Large intestine (tissue), 3 donors: Measurements from ENCODE around the gene PIK3C2B. TPM values are rescaled to one million over a fixed set of nuclear protein-coding genes. Genes with fewer than 3 reads are reported as not detected.

ENCODE experiments used
- DNase-seq, 2 donors: peaks; one replicate each; pipeline versions ENCODE4 v3.0.0 to v3.0.0-alpha.2; 2013
- H3K27ac ChIP-seq: one replicate; pipeline ENCODE4 v1.5.1; 2013; ENCODE audit warnings: low read length
- H3K27me3 ChIP-seq: 2 replicates; pipeline ENCODE4 v1.6.1; 2013; ENCODE audit warnings: low read length; ENCODE audit not compliant: control insufficient read depth, insufficient read depth
- H3K36me3 ChIP-seq: 2 replicates; pipeline ENCODE4 v1.6.1; 2013; ENCODE audit warnings: low read length; ENCODE audit not compliant: control insufficient read depth, insufficient read depth
- H3K4me1 ChIP-seq: one replicate; pipeline ENCODE4 v1.6.1; 2013; ENCODE audit warnings: low read length; ENCODE audit not compliant: control insufficient read depth, insufficient read depth
- H3K4me3 ChIP-seq: one replicate; pipeline ENCODE4 v1.5.1; 2013; ENCODE audit warnings: low read length
- H3K9me3 ChIP-seq: one replicate; pipeline ENCODE4 v1.6.1; 2013; ENCODE audit warnings: mild to moderate bottlenecking, low read depth, low read length, moderate library complexity; ENCODE audit not compliant: control insufficient read depth
- WGBS: methylation state at CpG from one replicate; pipeline ENCODE4 v1.1.5; 2013; ENCODE audit warnings: low lambda C conversion rate; ENCODE audit not compliant: insufficient coverage; 5-methylcytosine and 5-hydroxymethylcytosine counted together
- polyA plus RNA-seq: library from polyadenylated mRNA; unstranded; fragments of 120-200 nt; gene quantifications from one replicate; pipeline ENCODE4 v1.2.1, GENCODE V29; 2013

The PIK3C2B gene
- polyA plus RNA-seq, 1 donor = 26.3 TPM

DNA sequence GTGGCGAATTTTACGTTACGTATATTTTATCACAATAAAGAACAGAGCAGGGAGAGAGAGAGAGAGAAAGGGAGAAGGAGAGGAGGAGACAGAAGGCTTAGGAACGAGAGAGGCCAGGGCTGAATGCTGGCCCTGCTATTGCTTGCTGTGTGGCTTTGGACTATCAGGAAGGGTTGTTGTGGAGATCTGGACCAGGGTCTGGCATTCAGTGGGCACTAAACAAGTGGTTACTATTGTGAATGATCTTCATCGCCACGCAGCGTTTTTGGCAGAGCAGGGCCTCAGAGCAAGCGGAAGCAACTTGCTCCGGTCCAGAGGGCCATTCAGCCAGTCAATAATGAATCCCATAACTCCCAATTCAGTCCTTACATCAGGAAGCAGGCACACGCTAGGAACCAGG lies 26.4 kb downstream of the PIK3C2B start:
- Histone ChIP-seq H3K36me3 (peaks cover 55% of the 10 kb centered on the region), H3K4me1 (peaks cover 5% of the 10 kb centered on the region), H3K27me3 (no peaks in the 10 kb centered on the region), H3K27ac (no peak overlapping the region), H3K4me3 (no peak overlapping the region), H3K9me3 (no peaks in the 10 kb centered on the region)
- DNase-seq = no peak
- WGBS = 94% methylated on average over 4 of the region's 10 CpGs

DNA sequence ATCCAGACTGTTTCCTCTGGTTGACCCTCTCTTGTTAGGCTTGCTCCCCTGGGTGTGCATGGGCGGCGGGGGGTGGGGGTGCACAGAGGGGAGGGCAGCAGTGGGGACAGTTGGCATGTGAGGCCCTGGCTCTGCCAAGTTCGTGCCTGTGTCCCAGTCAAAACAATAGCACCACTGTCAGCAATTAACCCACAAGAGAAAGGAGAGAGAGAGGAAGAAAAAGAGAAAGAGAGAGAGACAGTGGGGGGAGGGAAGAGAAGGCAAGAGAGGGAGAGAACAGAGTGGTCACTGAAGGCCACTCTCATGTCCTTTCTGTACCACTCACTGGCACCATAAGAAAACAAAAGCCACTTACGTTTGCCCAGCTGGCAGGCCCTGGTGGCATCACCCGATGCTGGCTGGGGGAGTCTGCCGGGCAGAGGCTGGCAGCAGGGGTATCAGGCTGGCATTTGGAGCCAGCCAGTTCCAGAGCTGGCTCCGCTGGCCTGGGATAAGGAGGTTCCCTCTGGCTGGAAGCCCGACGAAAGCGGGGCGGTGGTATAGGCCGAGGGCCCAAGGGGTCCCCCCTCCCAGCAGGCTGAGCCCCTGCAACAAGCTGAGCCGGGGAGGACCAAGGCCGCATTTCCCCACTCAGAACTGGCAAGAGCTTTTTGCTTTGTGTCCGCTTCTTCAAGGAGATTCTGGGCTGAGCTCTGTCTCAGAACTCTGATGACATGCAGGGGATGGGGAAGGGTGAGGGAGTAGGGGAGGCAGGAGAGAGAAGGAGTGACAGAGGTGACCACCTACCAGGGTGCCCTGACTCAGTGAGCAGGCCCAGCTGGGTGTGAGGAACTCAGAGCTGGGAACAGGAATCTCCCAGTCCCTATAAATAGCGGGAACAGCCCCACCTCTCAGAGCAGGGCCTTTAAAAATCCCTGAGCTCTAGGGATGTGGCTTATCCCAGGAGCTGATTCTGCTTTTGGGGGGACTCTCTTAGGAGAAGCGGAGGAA lies 27.9 kb downstream of the PIK3C2B start:
- H3K27me3 ChIP-seq = no peaks in the 10 kb centered on the region
- DNase-seq = no peak
- no peaks in the 10 kb centered on the region for H3K9me3 ChIP-seq
- H3K36me3 ChIP-seq = peaks cover 70% of the 10 kb centered on the region
- no peak overlapping the region for H3K4me3 ChIP-seq
- H3K4me1 ChIP-seq = peaks cover 5% of the 10 kb centered on the region
- WGBS = no CpG with 5 or more reads among the region's 17 CpGs
- no peak overlapping the region for H3K27ac ChIP-seq

DNA sequence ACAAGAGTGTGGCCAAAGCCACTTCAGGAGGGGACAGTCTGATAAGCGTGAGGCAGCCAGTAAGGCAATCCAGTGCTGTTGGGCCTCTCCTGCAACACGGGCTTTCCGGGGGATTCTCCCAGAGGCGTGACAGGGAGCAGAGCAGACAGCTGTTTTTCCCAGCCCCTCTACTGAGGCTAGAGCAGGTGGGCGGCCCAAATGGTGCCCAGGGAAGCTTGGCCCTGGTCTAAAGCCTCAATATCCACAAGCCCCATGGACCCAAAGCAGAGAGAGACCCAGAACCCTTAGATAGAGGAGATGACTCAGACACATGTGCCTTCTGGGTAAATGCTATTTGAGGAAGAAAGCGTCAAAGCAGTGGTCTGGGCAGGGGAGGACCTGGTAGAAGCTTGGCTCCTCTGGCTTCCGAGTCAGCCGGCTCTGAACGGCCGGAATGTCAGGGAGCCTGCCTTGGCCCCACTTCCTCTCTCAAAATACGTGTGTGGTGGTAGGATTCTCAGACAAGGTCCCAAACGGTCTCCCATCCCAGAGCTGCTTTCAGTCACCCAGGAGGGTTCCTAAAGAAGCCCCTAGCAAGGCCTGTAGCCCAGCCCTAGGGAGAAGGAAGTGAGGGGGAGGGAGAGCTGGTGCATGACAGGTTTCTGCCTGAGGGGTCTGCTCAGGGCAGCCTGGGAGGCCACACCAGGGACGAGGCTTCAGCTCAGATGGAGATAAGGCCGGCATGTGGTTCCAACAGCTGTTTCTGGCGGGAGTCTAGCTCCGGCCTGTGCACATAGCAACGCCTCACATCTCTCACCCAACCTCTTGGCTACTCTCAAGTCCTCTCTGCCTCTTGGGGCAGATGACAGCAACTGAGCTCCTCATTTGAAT lies 28.8 kb downstream of the PIK3C2B start:
- DNase-seq = no peak
- no peaks in the 10 kb centered on the region for H3K27me3 ChIP-seq
- no peaks in the 10 kb centered on the region for H3K9me3 ChIP-seq
- H3K4me1 ChIP-seq = peaks cover 5% of the 10 kb centered on the region
- peaks cover 80% of the 10 kb centered on the region for H3K36me3 ChIP-seq
- H3K27ac ChIP-seq = no peak overlapping the region
- no peak overlapping the region for H3K4me3 ChIP-seq
- no CpG with 5 or more reads among the region's 17 CpGs for WGBS

DNA sequence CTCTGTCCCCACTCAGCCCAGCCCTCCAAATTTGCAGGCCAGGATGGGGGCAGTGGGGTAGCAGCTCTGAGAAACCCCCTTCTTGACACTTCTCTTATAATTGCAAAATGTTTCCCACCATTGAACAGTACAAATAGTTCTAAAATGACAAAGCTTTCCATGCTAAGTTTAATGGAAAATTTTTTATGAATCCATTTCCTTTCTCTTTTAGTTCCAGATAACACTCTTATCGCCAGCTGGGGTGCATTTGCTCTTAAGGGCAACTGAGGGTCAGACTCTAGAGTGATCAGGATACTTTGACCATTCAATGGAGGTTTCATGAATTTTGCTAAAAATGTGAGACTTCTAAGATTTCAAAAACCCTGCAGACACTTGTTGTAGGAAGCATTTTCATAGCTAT lies 29.9 kb downstream of the PIK3C2B start:
- no peak overlapping the region for H3K4me3 ChIP-seq
- DNase-seq = no peak
- no peaks in the 10 kb centered on the region for H3K9me3 ChIP-seq
- H3K4me1 ChIP-seq = peaks cover 5% of the 10 kb centered on the region
- no peaks in the 10 kb centered on the region for H3K27me3 ChIP-seq
- H3K36me3 ChIP-seq = peaks cover 90% of the 10 kb centered on the region
- WGBS = 50% methylated on average over 1 of the region's 1 CpG
- H3K27ac ChIP-seq = no peak overlapping the region

DNA sequence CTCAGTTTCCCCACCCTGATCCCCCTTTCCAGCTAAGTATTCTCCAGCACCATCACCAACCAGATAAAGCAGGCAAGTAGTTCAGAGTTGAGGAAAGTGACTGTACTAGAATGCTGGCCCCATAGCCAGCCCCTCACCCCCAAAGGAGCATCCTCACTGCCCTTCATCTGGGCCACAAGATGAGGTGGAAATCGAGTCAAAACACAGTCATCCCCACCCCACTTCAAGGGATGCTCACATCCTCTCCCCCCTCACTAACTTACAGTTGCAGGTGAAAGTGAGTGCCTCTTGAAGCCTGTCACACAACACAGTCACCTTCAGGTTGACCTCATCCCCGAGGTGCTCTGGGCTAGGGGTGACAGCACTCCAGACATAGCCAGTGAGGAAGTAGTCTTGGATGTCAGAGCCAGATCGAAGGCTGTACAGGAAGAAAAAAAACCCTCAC lies 30.4 kb downstream of the PIK3C2B start:
- H3K4me3 ChIP-seq = no peak overlapping the region
- H3K36me3 ChIP-seq = peaks cover 90% of the 10 kb centered on the region
- no peak for DNase-seq
- no peaks in the 10 kb centered on the region for H3K9me3 ChIP-seq
- no CpG with 5 or more reads among the region's 3 CpGs for WGBS
- no peak overlapping the region for H3K27ac ChIP-seq
- H3K4me1 ChIP-seq = peaks cover 5% of the 10 kb centered on the region
- no peaks in the 10 kb centered on the region for H3K27me3 ChIP-seq

DNA sequence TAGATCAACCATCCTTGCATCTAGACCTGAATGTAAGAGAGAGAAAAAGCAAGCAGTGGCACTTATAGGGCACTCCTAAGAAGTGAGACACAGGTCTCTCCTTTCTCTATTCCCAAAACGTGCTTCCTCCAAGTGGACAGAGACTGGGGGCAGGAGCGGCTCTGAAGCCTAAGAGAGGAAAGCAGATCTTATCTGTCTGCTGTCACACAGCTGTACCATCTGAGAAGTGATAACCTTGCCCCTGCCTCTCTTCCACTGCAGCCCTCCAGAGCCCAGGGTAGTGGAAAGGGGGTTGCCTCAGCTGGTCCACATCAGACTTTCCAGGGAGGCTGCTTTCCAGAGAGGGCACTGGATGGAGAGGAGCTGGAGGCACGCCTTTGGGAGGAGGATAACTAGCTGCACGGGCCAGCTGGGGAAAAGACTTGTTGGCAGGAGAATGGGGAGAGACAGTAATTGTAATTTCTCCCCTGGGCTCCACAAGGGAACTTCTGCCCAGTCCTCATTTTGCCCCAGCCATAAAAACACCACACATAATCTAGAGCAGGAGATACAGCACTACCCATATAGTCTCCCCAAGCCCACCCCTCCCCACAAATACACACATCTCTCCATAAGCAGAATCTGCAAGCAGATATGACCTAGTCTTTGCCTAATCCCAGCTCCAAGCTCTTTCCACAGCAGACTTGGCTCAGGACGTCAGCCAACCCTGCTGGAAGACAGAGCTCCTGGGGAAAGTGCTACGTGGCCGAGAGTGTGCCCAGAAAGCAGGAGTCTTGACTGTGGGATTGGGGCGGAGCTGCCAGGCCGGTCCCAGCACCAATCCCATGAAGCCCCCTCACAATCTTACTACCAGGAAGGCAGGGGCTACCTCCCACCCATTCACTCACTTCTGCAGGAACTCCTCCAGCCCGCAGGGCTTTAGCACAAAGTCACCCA lies 31.2 kb downstream of the PIK3C2B start:
- Histone ChIP-seq H3K9me3 (no peaks in the 10 kb centered on the region), H3K27ac (no peak overlapping the region), H3K4me1 (peaks cover 5% of the 10 kb centered on the region), H3K27me3 (no peaks in the 10 kb centered on the region), H3K36me3 (peaks cover 87% of the 10 kb centered on the region), H3K4me3 (no peak overlapping the region)
- no peak for DNase-seq
- WGBS = no CpG with 5 or more reads among the region's 10 CpGs

GRCh38 chr1:204462229-204462561 lies 32.4 kb downstream of the PIK3C2B start:
- H3K36me3 ChIP-seq = peaks cover 92% of the 10 kb centered on the region
- no peak overlapping the region for H3K27ac ChIP-seq

DNA sequence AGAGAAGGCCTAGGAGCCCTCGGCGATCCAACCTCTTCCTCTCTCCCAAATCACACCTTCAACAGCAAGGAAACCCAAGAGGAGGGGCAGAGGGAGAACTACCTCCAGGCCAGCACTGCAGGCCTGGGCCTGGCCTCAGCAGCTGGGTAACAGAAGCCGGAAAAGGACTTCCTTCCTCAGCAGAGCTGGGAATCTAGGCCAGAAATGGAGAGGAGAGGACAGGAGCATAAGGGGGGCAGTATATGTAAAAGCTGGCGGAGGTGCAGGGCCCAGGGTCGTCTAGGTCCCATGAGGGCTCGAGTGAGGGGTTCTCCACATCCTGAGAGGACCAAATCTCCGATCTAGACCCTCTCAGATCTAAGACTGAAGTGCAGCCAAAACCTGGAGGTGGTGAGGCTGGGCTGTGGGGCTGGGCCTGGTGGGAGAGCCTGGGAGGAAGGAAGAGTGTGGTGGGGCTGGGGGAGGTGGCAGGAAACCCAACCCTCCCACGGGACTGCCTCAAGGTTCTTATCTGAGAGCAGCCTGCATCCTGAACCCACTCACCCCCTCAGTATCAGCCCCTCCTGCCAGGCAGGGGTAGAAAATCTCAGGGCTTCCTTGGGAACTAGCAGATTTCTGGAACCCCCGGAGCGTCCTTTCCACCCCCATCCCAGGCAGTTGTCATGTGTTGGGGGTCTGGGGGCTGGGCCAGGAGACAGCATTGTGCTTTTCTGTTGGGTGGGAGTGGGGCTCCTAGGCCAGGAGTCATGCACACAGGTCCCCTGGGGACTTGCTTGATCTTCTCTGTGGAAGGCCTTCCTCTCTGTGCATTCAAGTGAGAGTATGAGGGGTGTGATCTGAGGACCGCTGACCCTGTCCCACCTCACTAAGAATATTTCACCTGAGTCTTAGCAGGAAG lies 33.0 kb downstream of the PIK3C2B start:
- Histone ChIP-seq H3K9me3 (no peaks in the 10 kb centered on the region), H3K27ac (no peak overlapping the region), H3K4me3 (no peak overlapping the region), H3K27me3 (no peaks in the 10 kb centered on the region), H3K4me1 (peaks cover 5% of the 10 kb centered on the region), H3K36me3 (peaks cover 91% of the 10 kb centered on the region)
- no peak for DNase-seq
- WGBS = no CpG with 5 or more reads among the region's 11 CpGs

More at GRCh38 chr1:204462229-204462561, 32.4 kb downstream of the PIK3C2B start:
- Histone ChIP-seq H3K4me3 (no peak overlapping the region), H3K4me1 (peaks cover 5% of the 10 kb centered on the region), H3K9me3 (no peaks in the 10 kb centered on the region), H3K27me3 (no peaks in the 10 kb centered on the region)
- WGBS = no CpG with 5 or more reads among the region's 4 CpGs
- no peak for DNase-seq

- H3K36me3 ChIP-seq = peaks cover 85% of the 10 kb centered on the region
- no CpG with 5 or more reads among the region's 8 CpGs for WGBS
- no peaks in the 10 kb centered on the region for H3K4me1 ChIP-seq
- no peaks in the 10 kb centered on the region for H3K9me3 ChIP-seq
- no peaks in the 10 kb centered on the region for H3K27me3 ChIP-seq
- no peak overlapping the region for H3K4me3 ChIP-seq
- DNase-seq = no peak
- H3K27ac ChIP-seq = no peak overlapping the region
Observed at GRCh38 chr1:204460346-204460745, 34.3 kb downstream of the PIK3C2B start.
